OCI-LY1 (cell line): Measurements from ENCODE around the gene MEIKIN.

ENCODE experiments used
- H2AFZ ChIP-seq: fragments of 200-600 bp; sonication (generic), shearing (Covaris generic); 2 replicates; pipeline ENCODE4 v1.6.0; 2014; ENCODE audit warnings: antibody characterized with exemption, mild to moderate bottlenecking, low read length
- H3F3A ChIP-seq: fragments of 200-600 bp; sonication (generic), shearing (Covaris generic); 2 replicates; pipeline ENCODE4 v1.6.0; 2014; ENCODE audit warnings: mild to moderate bottlenecking, antibody characterized with exemption, low read length, moderate library complexity; ENCODE audit not compliant: insufficient read depth
- H3K27ac ChIP-seq: fragments of 200-600 bp; sonication (generic); 2 replicates; pipeline ENCODE4 v1.5.1; 2014; ENCODE audit warnings: low read length, mixed run types, mild to moderate bottlenecking, low read depth; ENCODE audit not compliant: poor library complexity, severe bottlenecking
- H3K27me3 ChIP-seq: fragments of 200-600 bp; sonication (generic); 2 replicates; pipeline ENCODE4 v1.6.0; 2014; ENCODE audit warnings: antibody characterized with exemption, mild to moderate bottlenecking, low read length, moderate library complexity; ENCODE audit not compliant: insufficient read depth
- H3K36me3 ChIP-seq: fragments of 200-600 bp; sonication (generic); 2 replicates; pipeline ENCODE4 v1.6.1; 2014; ENCODE audit warnings: mild to moderate bottlenecking, antibody characterized with exemption, low read length, moderate library complexity, mixed read lengths; ENCODE audit not compliant: insufficient read depth
- H3K4me1 ChIP-seq: fragments of 200-600 bp; sonication (generic); 2 replicates; pipeline ENCODE4 v1.5.1; 2014; ENCODE audit warnings: mild to moderate bottlenecking, low read length, moderate library complexity; ENCODE audit not compliant: insufficient read depth, severe bottlenecking
- H3K4me2 ChIP-seq: fragments of 200-600 bp; sonication (generic), shearing (Covaris generic); 2 replicates; pipeline ENCODE4 v1.6.1; 2014; ENCODE audit warnings: low read length
- H3K4me3 ChIP-seq: fragments of 200-600 bp; sonication (generic); 2 replicates; pipeline ENCODE4 v1.5.1; 2014; ENCODE audit warnings: low read length, low read depth, mild to moderate bottlenecking, mixed read lengths; ENCODE audit not compliant: poor library complexity, severe bottlenecking
- H3K79me2 ChIP-seq: fragments of 200-600 bp; shearing (Covaris generic); 2 replicates; pipeline ENCODE4 v1.6.1; 2016; ENCODE audit warnings: mixed run types, low read length, mixed read lengths; ENCODE audit not compliant: insufficient read depth
- H3K9ac ChIP-seq: fragments of 200-600 bp; sonication (generic), shearing (Covaris generic); 2 replicates; pipeline ENCODE4 v1.6.1; 2014; ENCODE audit warnings: mild to moderate bottlenecking, low read length, mixed read lengths
- H3K9me2 ChIP-seq: fragments of 200-600 bp; sonication (generic), shearing (Covaris generic); 2 replicates; pipeline ENCODE4 v1.6.1; 2014; ENCODE audit warnings: low read depth, mild to moderate bottlenecking, low read length, mixed read lengths
- H3K9me3 ChIP-seq: fragments of 200-600 bp; shearing (Covaris generic); 2 replicates; pipeline ENCODE4 v1.6.1; 2014; ENCODE audit warnings: low read length, mixed read lengths
- H4K20me1 ChIP-seq: fragments of 200-600 bp; sonication (generic), shearing (Covaris generic); 2 replicates; pipeline ENCODE4 v1.6.0; 2016; ENCODE audit warnings: mild to moderate bottlenecking, low read length; ENCODE audit not compliant: insufficient read depth
- CTCF ChIP-seq: fragments of 200-600 bp; sonication (generic), shearing (Covaris generic); IDR thresholded peaks from 2 replicates; pipeline ENCODE4 v1.5.1; 2017; ENCODE audit warnings: mild to moderate bottlenecking, antibody characterized with exemption, low read length, moderate library complexity, mixed read lengths
- EZH2 ChIP-seq: fragments of 200-600 bp; sonication (generic), shearing (Covaris generic); IDR thresholded peaks from 2 replicates; pipeline ENCODE4 v1.8.0; 2017; ENCODE audit warnings: borderline replicate concordance, mixed run types, mild to moderate bottlenecking, antibody characterized with exemption, low read length, moderate library complexity, mixed read lengths

The MEIKIN gene

GRCh38 chr5:131990716-131991115 lies 45.3 kb upstream of the MEIKIN start:
- Histone ChIP-seq H3K36me3 (no peaks in the 10 kb centered on the region), H3K9me3 (no peaks in the 10 kb centered on the region), H3K9ac (no peak overlapping the region), H2AFZ (no peak overlapping the region), H3K4me3 (no peak overlapping the region), H3K9me2 (no peaks in the 10 kb centered on the region), H3K27me3 (no peaks in the 10 kb centered on the region; the same call in 1 of the 2 replicates), H3K4me1 (no peaks in the 10 kb centered on the region), H3K27ac (no peak overlapping the region), H3K4me2 (no peak overlapping the region), H3F3A (no peaks in the 10 kb centered on the region), H4K20me1 (no peaks in the 10 kb centered on the region), H3K79me2 (no peaks in the 10 kb centered on the region)
- no peak for TF ChIP-seq CTCF
- no peak for TF ChIP-seq EZH2

GRCh38 chr5:131988601-131989000 lies 43.1 kb upstream of the MEIKIN start:
- Histone ChIP-seq H2AFZ (no peak overlapping the region), H3K4me1 (no peaks in the 10 kb centered on the region), H3K4me2 (no peak overlapping the region), H3K79me2 (no peaks in the 10 kb centered on the region), H3K27ac (no peak overlapping the region), H3K27me3 (no peaks in the 10 kb centered on the region; the same call in 1 of the 2 replicates), H3K36me3 (no peaks in the 10 kb centered on the region), H3K9me2 (no peaks in the 10 kb centered on the region), H3F3A (no peaks in the 10 kb centered on the region), H4K20me1 (no peaks in the 10 kb centered on the region), H3K4me3 (no peak overlapping the region), H3K9ac (no peak overlapping the region), H3K9me3 (no peaks in the 10 kb centered on the region)
- TF ChIP-seq EZH2 (no peak), CTCF (no peak)

GRCh38 chr5:131987251-131987650 lies 41.8 kb upstream of the MEIKIN start:
- Histone ChIP-seq H2AFZ (no peak overlapping the region), H3K4me1 (no peaks in the 10 kb centered on the region)

More at GRCh38 chr5:131987251-131987650, 41.8 kb upstream of the MEIKIN start:
- H3F3A ChIP-seq: no peaks in the 10 kb centered on the region
- H3K27ac ChIP-seq: no peak overlapping the region
- no peaks in the 10 kb centered on the region for H3K9me3 ChIP-seq
- TF ChIP-seq EZH2 (no peak), CTCF (no peak)
- H3K9ac ChIP-seq: no peak overlapping the region
- H3K36me3 ChIP-seq: no peaks in the 10 kb centered on the region
- H3K9me2 ChIP-seq: no peaks in the 10 kb centered on the region
- no peak overlapping the region for H3K4me2 ChIP-seq
- H4K20me1 ChIP-seq: no peaks in the 10 kb centered on the region
- H3K79me2 ChIP-seq: no peaks in the 10 kb centered on the region
- H3K4me3 ChIP-seq: no peak overlapping the region
- H3K27me3 ChIP-seq: no peaks in the 10 kb centered on the region; the same call in 1 of the 2 replicates
